Endothelial cell of umbilical vein (primary cell): ENCODE measurements around the gene SLC9A9.
A peak's percentile ranks its signal among the peaks of the same experiment; 100 is the strongest.

ENCODE experiments used
- CTCF ChIP-seq, 2 donors: IDR thresholded peaks; 1 replicate in 1 of 2; 2 replicates in 1 of 2; pipeline ENCODE4 v1.5.1; 2011; ENCODE audit warnings: low read length in 2 of 2, mild to moderate bottlenecking in 2 of 2, moderate library complexity in 2 of 2, control low read depth in 1 of 2, inconsistent platforms in 1 of 2, low read depth in 1 of 2; ENCODE audit not compliant: insufficient read depth in 1 of 2; ENCODE audit errors: extremely low read depth in 1 of 2
- EZH2 ChIP-seq: IDR thresholded peaks from 2 replicates; pipeline ENCODE4 v1.6.1; 2012; ENCODE audit warnings: borderline replicate concordance, low read depth, mild to moderate bottlenecking, moderate library complexity, low read length, inconsistent platforms; ENCODE audit not compliant: severe bottlenecking
- JUN ChIP-seq: IDR thresholded peaks from 2 replicates; pipeline ENCODE4 v1.6.1; 2011; ENCODE audit warnings: borderline replicate concordance, low read depth; ENCODE audit not compliant: insufficient read length, insufficient read depth
- MAX ChIP-seq: IDR thresholded peaks from 2 replicates; pipeline ENCODE4 v1.6.1; 2011; ENCODE audit not compliant: insufficient read depth, insufficient read length
- MYC ChIP-seq: IDR thresholded peaks from one replicate; pipeline ENCODE4 v1.6.1; 2011; ENCODE audit warnings: mild to moderate bottlenecking, low read depth, low read length
- POLR2A ChIP-seq: IDR thresholded peaks from 2 replicates; pipeline ENCODE4 v1.6.1; 2012; ENCODE audit warnings: low read depth, mild to moderate bottlenecking, control low read depth, low read length

GRCh38 chr3:143302638-143303171 lies 545.6 kb downstream of the SLC9A9 start:
- TF ChIP-seq MAX (no peak), EZH2 (no peak), MYC (no peak), CTCF (IDR thresholded peaks at IDR 0.05; ENCODE audit: extremely low read depth in 1 of 2, insufficient read depth in 1 of 2, low read depth in 1 of 2, low read length in 2 of 2) (no peak), POLR2A (peak; percentile 71), JUN (peak; percentile 61)
